H9 (cell line): ENCODE results near the gene ANP32D. TPM values are rescaled to one million over a fixed set of nuclear protein-coding genes. Genes with fewer than 3 reads are reported as not detected.
"Not testable (repeated sequence)": the region's sequence is repeated elsewhere in the genome, so short reads cannot be mapped to it uniquely, and the experiment has no call there.

Source experiments
- DNase-seq: peaks from one replicate; pipeline ENCODE4 v3.0.0-alpha.2; 2017
- H2AFZ ChIP-seq: one replicate; pipeline ENCODE4 v1.6.1; 2013; ENCODE audit warnings: mild to moderate bottlenecking, low read length, control low read depth, moderate library complexity
- H2AK5ac ChIP-seq: 2 replicates; pipeline ENCODE4 v1.6.1; 2013; ENCODE audit warnings: low read length, control low read depth, mixed read lengths; ENCODE audit not compliant: insufficient read length
- H2BK120ac ChIP-seq: one replicate; pipeline ENCODE4 v1.6.1; 2013; ENCODE audit warnings: low read depth, mild to moderate bottlenecking, low read length, control low read depth, inconsistent platforms; ENCODE audit not compliant: poor library complexity, severe bottlenecking
- H2BK12ac ChIP-seq: 2 replicates; pipeline ENCODE4 v1.6.1; 2013; ENCODE audit warnings: low read length, control low read depth, mixed read lengths, low read depth; ENCODE audit not compliant: insufficient read length
- H2BK15ac ChIP-seq: 2 replicates; pipeline ENCODE4 v1.6.1; 2013; ENCODE audit warnings: low read depth, low read length, control low read depth
- H2BK20ac ChIP-seq: one replicate; pipeline ENCODE4 v1.6.1; 2013; ENCODE audit warnings: low read depth, mild to moderate bottlenecking, low read length, control low read depth, inconsistent platforms; ENCODE audit not compliant: poor library complexity, severe bottlenecking
- H2BK5ac ChIP-seq: 2 replicates; pipeline ENCODE4 v1.6.1; 2013; ENCODE audit warnings: low read length, control low read depth, mixed read lengths; ENCODE audit not compliant: insufficient read length
- H3K14ac ChIP-seq: 2 replicates; pipeline ENCODE4 v1.6.1; 2013; ENCODE audit warnings: low read length, control low read depth; ENCODE audit not compliant: insufficient read depth
- H3K18ac ChIP-seq: 2 replicates; pipeline ENCODE4 v1.6.1; 2013; ENCODE audit warnings: low read depth, mild to moderate bottlenecking, mixed read lengths, low read length, control low read depth; ENCODE audit not compliant: insufficient read length
- H3K23ac ChIP-seq: 2 replicates; pipeline ENCODE4 v1.6.1; 2013; ENCODE audit warnings: low read length, control low read depth, mixed read lengths, low read depth; ENCODE audit not compliant: insufficient read length
- H3K23me2 ChIP-seq: 2 replicates; pipeline ENCODE4 v1.6.1; 2013; ENCODE audit warnings: low read depth, mild to moderate bottlenecking, mixed read lengths, low read length, control low read depth; ENCODE audit not compliant: insufficient read length, poor library complexity, severe bottlenecking
- H3K27ac ChIP-seq: 2 replicates; pipeline ENCODE4 v1.5.1; 2013; ENCODE audit warnings: low read length, control low read depth, mixed read lengths, low read depth; ENCODE audit not compliant: insufficient read length
- H3K27me3 ChIP-seq: 2 replicates; pipeline ENCODE4 v1.6.1; 2013; ENCODE audit warnings: low read length, control low read depth, inconsistent platforms; ENCODE audit not compliant: insufficient read depth
- H3K4ac ChIP-seq: 2 replicates; pipeline ENCODE4 v1.6.1; 2013; ENCODE audit warnings: low read depth, mild to moderate bottlenecking, control low read depth, inconsistent platforms, low read length, moderate library complexity
- H3K4me1 ChIP-seq: 2 replicates; pipeline ENCODE4 v1.6.1; 2013; ENCODE audit warnings: low read length, control low read depth, inconsistent platforms; ENCODE audit not compliant: insufficient read depth
- H3K4me2 ChIP-seq: 2 replicates; pipeline ENCODE4 v1.6.1; 2013; ENCODE audit warnings: low read length, control low read depth, mixed read lengths; ENCODE audit not compliant: insufficient read length, insufficient read depth
- H3K56ac ChIP-seq: 2 replicates; pipeline ENCODE4 v1.6.1; 2013; ENCODE audit warnings: low read depth, mild to moderate bottlenecking, mixed read lengths, low read length, control low read depth; ENCODE audit not compliant: insufficient read length
- H3K79me1 ChIP-seq: 2 replicates; pipeline ENCODE4 v1.6.1; 2013; ENCODE audit warnings: low read depth, mild to moderate bottlenecking, moderate library complexity, low read length, control low read depth, inconsistent platforms; ENCODE audit not compliant: insufficient read depth, poor library complexity, severe bottlenecking
- H3K79me2 ChIP-seq: 2 replicates; pipeline ENCODE4 v1.6.1; 2013; ENCODE audit warnings: low read length, control low read depth, inconsistent platforms; ENCODE audit not compliant: insufficient read depth
- H3K9ac ChIP-seq: 2 replicates; pipeline ENCODE4 v1.6.1; 2013; ENCODE audit warnings: low read length, control low read depth, mixed read lengths; ENCODE audit not compliant: insufficient read length; ENCODE audit errors: extremely low read depth
- H3K9me3 ChIP-seq: one replicate; pipeline ENCODE4 v1.6.1; 2013; ENCODE audit warnings: low read depth, low read length, inconsistent platforms; ENCODE audit not compliant: control insufficient read depth
- H3T11ph ChIP-seq: one replicate; pipeline ENCODE4 v1.6.1; 2013; ENCODE audit warnings: mild to moderate bottlenecking, low read length, control low read depth, inconsistent platforms
- H4K20me1 ChIP-seq: one replicate; pipeline ENCODE4 v1.6.1; 2013; ENCODE audit not compliant: control insufficient read depth, insufficient read length, insufficient read depth
- H4K5ac ChIP-seq: 2 replicates; pipeline ENCODE4 v1.6.1; 2013; ENCODE audit warnings: low read depth, mild to moderate bottlenecking, mixed read lengths, low read length, control low read depth; ENCODE audit not compliant: insufficient read length
- H4K8ac ChIP-seq: replicated peaks from 2 replicates; pipeline ENCODE4 v1.6.1; 2013; ENCODE audit warnings: low read length, control low read depth, mixed read lengths, low read depth; ENCODE audit not compliant: insufficient read length
- H4K91ac ChIP-seq: 2 replicates; pipeline ENCODE4 v1.6.1; 2013; ENCODE audit warnings: low read depth, mild to moderate bottlenecking, moderate library complexity, mixed read lengths, low read length, control low read depth; ENCODE audit not compliant: insufficient read length
- H3K27ac Mint-ChIP-seq, 3 experiments: 2 replicates in 2 of 3; 3 replicates in 1 of 3; pipeline ENCODE4 v1.8.0; 2020 to 2021; ENCODE audit warnings: mixed read lengths in 3 of 3, mild to moderate bottlenecking in 1 of 3, moderate library complexity in 1 of 3
- H3K27me3 Mint-ChIP-seq: 2 replicates; pipeline ENCODE4 v1.8.0; 2021; ENCODE audit warnings: low read depth, mild to moderate bottlenecking, moderate library complexity, mixed read lengths
- H3K36me3 Mint-ChIP-seq, 3 experiments: 2 replicates in 2 of 3; 3 replicates in 1 of 3; pipeline ENCODE4 v1.8.0; 2020 to 2021; ENCODE audit warnings: low read depth in 3 of 3, mixed read lengths in 3 of 3; ENCODE audit not compliant: insufficient read depth in 1 of 3
- H3K4me1 Mint-ChIP-seq, 2 experiments: 2 replicates each; pipeline ENCODE4 v1.8.0; 2020; ENCODE audit warnings: mixed read lengths in 2 of 2
- H3K4me3 Mint-ChIP-seq, 2 experiments: 2 replicates in 1 of 2; 3 replicates in 1 of 2; pipeline ENCODE4 v1.8.0; 2020 to 2021; ENCODE audit warnings: mild to moderate bottlenecking in 2 of 2, mixed read lengths in 2 of 2, moderate library complexity in 1 of 2
- H3K9me3 Mint-ChIP-seq, 2 experiments: 2 replicates in 1 of 2; 3 replicates in 1 of 2; pipeline ENCODE4 v1.8.0; 2020; ENCODE audit warnings: mild to moderate bottlenecking in 2 of 2, mixed read lengths in 2 of 2, moderate library complexity in 1 of 2
- WGBS: extraction: QIAGEN DNeasy Blood & Tissue Kit; methylation state at CpG from one replicate; pipeline ENCODE4 v1.1.7; 2013; ENCODE audit warnings: missing lambda C conversion rate, low lambda C conversion rate, mixed read lengths; ENCODE audit not compliant: insufficient read length; ENCODE audit errors: extremely low coverage; 5-methylcytosine and 5-hydroxymethylcytosine counted together
- total RNA-seq: library from RNA; stranded (reverse); gene quantifications from 2 replicates; pipeline ENCODE4 v1.2.1, GENCODE V29; 2021
- TF ChIP-seq, protein P1 (sequence below): fragments of 200-600 bp; sonication (generic); conservative IDR thresholded peaks from 3 replicates; pipeline ENCODE4 v1.8.0; 2021; ENCODE audit warnings: antibody characterized with exemption, mild to moderate bottlenecking

The ANP32D gene
- total RNA-seq, 1 experiment from 2014 or later: not detected

GRCh38 chr12:48514728-48515127 is 42.4 kb downstream of the ANP32D start:
- no peak overlapping the region for H3K27ac Mint-ChIP-seq
- H3K27me3 Mint-ChIP-seq: peaks cover 2% of the 10 kb centered on the region; the same call in 1 of the 2 replicates
- no peaks in the 10 kb centered on the region for H3K4me1 ChIP-seq
- no peak overlapping the region for H4K91ac ChIP-seq
- no peaks in the 10 kb centered on the region for H3K27me3 ChIP-seq
- no peak overlapping the region for H2AK5ac ChIP-seq
- H3K79me1 ChIP-seq: no peaks in the 10 kb centered on the region
- H3K56ac ChIP-seq: no peak overlapping the region
- no peak overlapping the region for H2BK12ac ChIP-seq
- H4K5ac ChIP-seq: no peak overlapping the region
- TF ChIP-seq, protein P1, sequence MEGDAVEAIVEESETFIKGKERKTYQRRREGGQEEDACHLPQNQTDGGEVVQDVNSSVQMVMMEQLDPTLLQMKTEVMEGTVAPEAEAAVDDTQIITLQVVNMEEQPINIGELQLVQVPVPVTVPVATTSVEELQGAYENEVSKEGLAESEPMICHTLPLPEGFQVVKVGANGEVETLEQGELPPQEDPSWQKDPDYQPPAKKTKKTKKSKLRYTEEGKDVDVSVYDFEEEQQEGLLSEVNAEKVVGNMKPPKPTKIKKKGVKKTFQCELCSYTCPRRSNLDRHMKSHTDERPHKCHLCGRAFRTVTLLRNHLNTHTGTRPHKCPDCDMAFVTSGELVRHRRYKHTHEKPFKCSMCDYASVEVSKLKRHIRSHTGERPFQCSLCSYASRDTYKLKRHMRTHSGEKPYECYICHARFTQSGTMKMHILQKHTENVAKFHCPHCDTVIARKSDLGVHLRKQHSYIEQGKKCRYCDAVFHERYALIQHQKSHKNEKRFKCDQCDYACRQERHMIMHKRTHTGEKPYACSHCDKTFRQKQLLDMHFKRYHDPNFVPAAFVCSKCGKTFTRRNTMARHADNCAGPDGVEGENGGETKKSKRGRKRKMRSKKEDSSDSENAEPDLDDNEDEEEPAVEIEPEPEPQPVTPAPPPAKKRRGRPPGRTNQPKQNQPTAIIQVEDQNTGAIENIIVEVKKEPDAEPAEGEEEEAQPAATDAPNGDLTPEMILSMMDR: no peak
- WGBS: no CpG with 5 or more reads among the region's 1 CpG
- H3K18ac ChIP-seq: no peak overlapping the region
- no peak for DNase-seq
- H2BK5ac ChIP-seq: no peak overlapping the region
- no peak overlapping the region for H3K4me2 ChIP-seq
- H4K20me1 ChIP-seq: no peaks in the 10 kb centered on the region
- H3K9ac ChIP-seq: no peak overlapping the region
- H2BK20ac ChIP-seq: no peak overlapping the region
- no peak overlapping the region for H3K27ac ChIP-seq
- no peak overlapping the region for H2AFZ ChIP-seq
- no peaks in the 10 kb centered on the region for H3K4me1 Mint-ChIP-seq
- no peak overlapping the region for H3K4me3 Mint-ChIP-seq
- H3K9me3 Mint-ChIP-seq: peaks cover 38 to 54% of the 10 kb centered on the region in 2 experiments
- H3K4ac ChIP-seq: no peak overlapping the region
- peaks cover 6% of the 10 kb centered on the region for H3K9me3 ChIP-seq
- H3K14ac ChIP-seq: no peak overlapping the region
- H2BK120ac ChIP-seq: no peak overlapping the region
- no peak overlapping the region for H2BK15ac ChIP-seq
- H3K79me2 ChIP-seq: no peaks in the 10 kb centered on the region
- peaks cover 0 to 3% (median 1%) of the 10 kb centered on the region in 3 experiments; a peak in 2 of 7 replicates for H3K36me3 Mint-ChIP-seq
- no peak overlapping the region for H3K23ac ChIP-seq
- no peak overlapping the region for H4K8ac ChIP-seq
- no peak overlapping the region for H3T11ph ChIP-seq
- no peaks in the 10 kb centered on the region for H3K23me2 ChIP-seq

- not testable (repeated sequence) for H3K4me1 Mint-ChIP-seq, H3K36me3 Mint-ChIP-seq, H4K91ac ChIP-seq, H4K5ac ChIP-seq, H4K8ac ChIP-seq, H3K4me2 ChIP-seq, H3K9ac ChIP-seq, H3K56ac ChIP-seq, H2BK5ac ChIP-seq, H3K27me3 ChIP-seq, H3K79me1 ChIP-seq, H3K23me2 ChIP-seq, H2BK120ac ChIP-seq, H2BK12ac ChIP-seq, H2BK20ac ChIP-seq, DNase-seq, H2AK5ac ChIP-seq, H3K27ac Mint-ChIP-seq, H3K23ac ChIP-seq, H3K14ac ChIP-seq, H4K20me1 ChIP-seq, H3K27me3 Mint-ChIP-seq, H3K9me3 ChIP-seq, H3T11ph ChIP-seq, H3K4me1 ChIP-seq, H3K79me2 ChIP-seq, H3K27ac ChIP-seq, H3K18ac ChIP-seq, H3K4me3 Mint-ChIP-seq, H2BK15ac ChIP-seq, H2AFZ ChIP-seq, H3K4ac ChIP-seq
- no CpG with 5 or more reads among the region's 24 CpGs for WGBS
- peaks cover 5 to 48% of the 10 kb centered on the region in 2 experiments; a peak in 4 of 5 replicates for H3K9me3 Mint-ChIP-seq
Observed at GRCh38 chr12:48520381-48520780, 48.0 kb downstream of the ANP32D start.
